ENCODE data around the gene VRK3. TPM values are rescaled to one million over a fixed set of nuclear protein-coding genes. Genes with fewer than 3 reads are reported as not detected.
A peak's percentile ranks its signal among the peaks of the same experiment; 100 is the strongest.

The VRK3 gene
- polyA plus RNA-seq, 1 donor from 2014 or later = 47.3 TPM

- no peak overlapping the region for H3K9ac ChIP-seq (ENCODE audit: low read length)
- TF ChIP-seq RAD21 (conservative IDR thresholded peaks at IDR 0.05) = no peak
- TF ChIP-seq EP300 (conservative IDR thresholded peaks at IDR 0.05; ENCODE audit: poor library complexity, severe bottlenecking) = no peak
- TF ChIP-seq EZH2 (IDR thresholded peaks at IDR 0.05; ENCODE audit: borderline replicate concordance, insufficient read depth, low read length, poor library complexity, severe bottlenecking) = no peak
Measured at GRCh38 chr19:50030937-50031336, 5.8 kb upstream of the VRK3 start.

GRCh38 chr19:50030225-50030624 is 5.1 kb upstream of the VRK3 start:
- peaks cover 19% of the 10 kb centered on the region for H3K36me3 ChIP-seq (ENCODE audit: insufficient read depth, low read length)
- TF ChIP-seq CTCF (IDR thresholded peaks at IDR 0.05; ENCODE audit: poor library complexity, severe bottlenecking) = no peak
- H2AFZ ChIP-seq (ENCODE audit: low read depth, low read length) = no peak overlapping the region
- H3K4me3 ChIP-seq (ENCODE audit: low read length) = no peak overlapping the region
- peaks cover 12% of the 10 kb centered on the region for H3K79me2 ChIP-seq (replicated peaks; ENCODE audit: insufficient read depth, low read length)
- H3K27me3 ChIP-seq (ENCODE audit: insufficient read depth, low read depth, low read length) = no peaks in the 10 kb centered on the region
- no peak overlapping the region for H3K27ac ChIP-seq (ENCODE audit: low read length)
- no peaks in the 10 kb centered on the region for H3F3A ChIP-seq (ENCODE audit: insufficient read depth, low read length, poor library complexity, severe bottlenecking)
- H4K20me1 ChIP-seq (ENCODE audit: insufficient read depth) = no peaks in the 10 kb centered on the region
- H3K9me2 ChIP-seq (ENCODE audit: insufficient read depth, low read length) = no peaks in the 10 kb centered on the region
- H3K9ac ChIP-seq (ENCODE audit: low read length) = no peak overlapping the region
- H3K4me2 ChIP-seq (ENCODE audit: low read length) = no peak overlapping the region
- H3K9me3 ChIP-seq (ENCODE audit: low read length) = no peaks in the 10 kb centered on the region

More at GRCh38 chr19:50030937-50031336, 5.8 kb upstream of the VRK3 start:
- no peaks in the 10 kb centered on the region for H3F3A ChIP-seq (ENCODE audit: insufficient read depth, low read length, poor library complexity, severe bottlenecking)
- H3K27me3 ChIP-seq (ENCODE audit: insufficient read depth, low read depth, low read length) = no peaks in the 10 kb centered on the region
- peaks cover 19% of the 10 kb centered on the region for H3K36me3 ChIP-seq (ENCODE audit: insufficient read depth, low read length)
- H3K27ac ChIP-seq (ENCODE audit: low read length) = no peak overlapping the region
- peaks cover 12% of the 10 kb centered on the region for H3K79me2 ChIP-seq (replicated peaks; ENCODE audit: insufficient read depth, low read length)
- no peak overlapping the region for H2AFZ ChIP-seq (ENCODE audit: low read depth, low read length)
- H3K4me3 ChIP-seq (ENCODE audit: low read length) = no peak overlapping the region
- H3K9me2 ChIP-seq (ENCODE audit: insufficient read depth, low read length) = no peaks in the 10 kb centered on the region
- H3K4me2 ChIP-seq (ENCODE audit: low read length) = no peak overlapping the region
- H4K20me1 ChIP-seq (ENCODE audit: insufficient read depth) = no peaks in the 10 kb centered on the region
- H3K9me3 ChIP-seq (ENCODE audit: low read length) = no peaks in the 10 kb centered on the region

GRCh38 chr19:50026550-50026906 is 1.4 kb upstream of the VRK3 start:
- Histone ChIP-seq H3K27me3 (ENCODE audit: insufficient read depth, low read depth, low read length) (no peaks in the 10 kb centered on the region), H3K9me3 (ENCODE audit: low read length) (no peaks in the 10 kb centered on the region), H3K4me3 (ENCODE audit: low read length) (peak overlapping the region; percentile 93), H2AFZ (ENCODE audit: low read depth, low read length) (no peak overlapping the region), H3K27ac (ENCODE audit: low read length) (no peak overlapping the region), H3F3A (ENCODE audit: insufficient read depth, low read length, poor library complexity, severe bottlenecking) (no peaks in the 10 kb centered on the region), H3K4me2 (ENCODE audit: low read length) (no peak overlapping the region), H3K79me2 (replicated peaks; ENCODE audit: insufficient read depth, low read length) (peaks cover 27% of the 10 kb centered on the region), H4K20me1 (ENCODE audit: insufficient read depth) (no peaks in the 10 kb centered on the region), H3K36me3 (ENCODE audit: insufficient read depth, low read length) (peaks cover 4% of the 10 kb centered on the region), H3K9me2 (ENCODE audit: insufficient read depth, low read length) (no peaks in the 10 kb centered on the region), H3K9ac (ENCODE audit: low read length) (peak overlapping the region; percentile 63)
- TF ChIP-seq TAF1 (IDR thresholded peaks at IDR 0.05; ENCODE audit: low read depth) = no peak
- TF ChIP-seq MXI1 (conservative IDR thresholded peaks at IDR 0.05; ENCODE audit: poor library complexity, severe bottlenecking) = no peak
- TF ChIP-seq EZH2 (IDR thresholded peaks at IDR 0.05; ENCODE audit: borderline replicate concordance, insufficient read depth, low read length, poor library complexity, severe bottlenecking) = no peak
- no peak for TF ChIP-seq CTCF (IDR thresholded peaks at IDR 0.05; ENCODE audit: poor library complexity, severe bottlenecking)
- TF ChIP-seq POLR2AphosphoS5 (IDR thresholded peaks at IDR 0.05) = no peak
- no peak for TF ChIP-seq REST (IDR thresholded peaks at IDR 0.05; ENCODE audit: borderline replicate concordance)

Measured in neural cell (in vitro differentiated cells).